Measurements from ENCODE around the gene FAM120C. TPM values are rescaled to one million over a fixed set of nuclear protein-coding genes. Genes with fewer than 3 reads are reported as not detected.

FAM120C gene
- total RNA-seq (ENCODE audit: low replicate concordance), result 2.9 and 3.3 TPM in 2 replicates

GRCh38 chrX:54182864-54183613, at the start of gene FAM120C:
FAM120C (minus strand) TSS chrX:54183254; CDS start chrX:54183198, 56 bp downstream.

GRCh38 chrX:54044126-54044876, 138.8 kb downstream of the FAM120C start, which contains the start of gene PHF8:
PHF8 (minus strand) TSS chrX:54044473; CDS start chrX:54042728, 1,745 bp downstream.

Other genes starting within 250 kb of the FAM120C start
- gene PHF8, start 138.8 kb downstream of the FAM120C start, total RNA-seq (ENCODE audit: low replicate concordance), result 11.7 and 24.8 TPM in 2 replicates
- 0.15 and 0.23 TPM in 2 replicates for gene WNK3, start 174.8 kb upstream of the FAM120C start, total RNA-seq (ENCODE audit: low replicate concordance)